ENCODE results near the gene CPNE5.

GRCh38 chr6:36765594-36766398 lies 73.4 kb downstream of the CPNE5 start:
- TF ChIP-seq CTCF (conservative IDR thresholded peaks at IDR 0.05) (peak; percentile 89), ZFX (IDR thresholded peaks at IDR 0.05) (no peak)
